Suppressor macrophage treated with lipopolysaccharide for 4 hours (primary cell): ENCODE results near the gene NUMB.
"Not testable (repeated sequence)": the region's sequence is repeated elsewhere in the genome, so short reads cannot be mapped to it uniquely, and the experiment has no call there.

Experiments used
- DNase-seq: peaks from one replicate; pipeline ENCODE4 v3.0.0-alpha.2; 2020

The NUMB gene

DNA sequence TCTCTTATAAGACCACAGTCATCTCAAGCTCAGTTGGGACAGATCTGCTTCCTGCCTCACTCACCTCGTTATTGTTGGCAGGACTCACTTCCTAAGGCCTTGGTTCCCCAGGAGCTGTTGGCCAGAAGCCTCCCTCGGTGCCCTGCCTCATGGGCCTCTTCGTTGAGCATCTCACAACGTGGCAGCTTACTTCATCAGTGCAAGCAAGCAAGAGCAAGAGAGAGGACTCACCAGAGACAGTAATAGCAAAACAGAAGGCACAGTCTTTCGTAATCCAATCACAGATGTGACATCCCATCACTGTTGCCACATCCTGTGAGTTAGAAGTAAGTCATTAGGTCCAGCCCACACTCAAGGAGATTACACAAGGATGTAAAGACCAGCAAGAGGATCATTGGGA is 5.1 kb upstream of the NUMB start:
- peak; percentile 98 for DNase-seq

DNA sequence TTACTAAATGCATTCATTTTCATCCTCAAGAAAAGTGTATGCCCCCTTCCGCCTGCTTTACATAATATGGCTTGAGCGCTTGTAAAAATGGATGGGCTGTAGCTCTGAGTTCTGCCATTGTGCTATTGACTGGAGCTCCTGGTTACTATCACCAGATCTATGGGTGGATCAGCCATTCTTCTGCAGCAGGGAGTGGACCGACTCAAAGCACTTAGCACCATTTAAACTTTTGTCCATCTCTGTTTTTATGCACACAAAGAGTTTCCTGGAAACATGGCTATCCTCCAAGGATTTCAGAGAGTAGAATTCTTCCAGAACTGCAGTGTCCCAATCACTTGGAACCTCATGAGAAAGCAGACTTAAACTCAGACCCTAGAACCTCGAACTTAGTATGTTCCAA is 4.5 kb upstream of the NUMB start:
- DNase-seq, result no peak

DNA sequence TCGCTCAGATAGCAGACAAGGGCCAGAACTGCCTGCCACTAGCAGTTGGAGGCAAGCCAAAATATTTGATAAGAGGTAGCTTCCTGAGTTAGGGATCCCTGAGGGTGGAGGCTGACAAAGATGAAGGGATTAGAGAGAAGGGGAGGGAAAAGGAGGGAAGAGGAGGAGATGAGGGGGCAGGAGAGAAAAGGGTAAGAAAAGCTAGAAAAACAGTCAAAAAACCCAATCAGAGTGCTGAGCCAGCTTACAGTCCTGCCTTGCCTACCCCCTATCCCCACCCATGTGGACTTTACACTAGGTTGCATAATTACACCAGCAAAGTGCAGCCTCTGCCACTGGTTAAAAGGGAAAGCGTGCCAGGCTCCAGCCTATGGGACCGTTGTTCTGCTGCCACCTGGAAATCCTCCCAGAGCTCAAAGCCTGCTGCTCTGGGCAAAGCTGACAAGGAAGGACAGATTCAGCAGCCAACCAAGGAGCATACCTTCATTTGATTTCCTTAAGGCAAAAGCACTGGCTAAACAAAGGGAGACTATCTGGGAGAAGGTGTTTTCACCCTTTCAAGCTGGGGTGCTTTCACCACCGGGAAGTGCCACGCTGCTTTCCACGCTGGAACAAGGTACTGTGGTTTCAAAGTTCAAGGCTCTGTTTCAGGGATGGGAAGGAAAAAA is 3.8 kb upstream of the NUMB start:
- DNase-seq, result peak; percentile 82

DNA sequence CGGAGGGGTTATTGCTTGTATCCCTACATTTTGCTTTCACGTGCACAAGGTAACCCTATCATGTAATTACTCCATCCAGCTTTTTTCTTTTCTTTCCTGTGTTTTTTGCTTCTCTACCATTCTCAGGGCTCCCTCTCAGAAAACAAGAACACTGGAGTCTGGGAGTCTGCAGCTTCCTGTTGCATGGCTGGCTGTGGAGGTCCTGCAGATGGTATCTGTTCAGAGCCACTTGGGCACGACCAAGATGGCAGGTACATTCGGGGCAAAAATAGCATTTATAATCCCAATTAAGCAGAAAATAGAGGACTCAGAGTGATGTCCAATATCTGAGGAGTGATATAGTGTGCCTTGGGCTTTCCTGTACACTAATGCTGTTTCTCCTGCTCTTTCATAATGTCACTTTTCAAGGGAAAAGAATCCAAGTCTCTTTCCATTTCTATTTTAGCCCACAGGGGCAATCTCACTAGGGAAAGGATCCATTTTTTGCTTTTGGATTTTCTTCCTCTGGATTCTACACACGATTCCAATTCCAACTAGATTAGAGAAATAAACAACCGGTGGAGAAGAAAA is 3.2 kb upstream of the NUMB start:
- DNase-seq, result no peak

DNA sequence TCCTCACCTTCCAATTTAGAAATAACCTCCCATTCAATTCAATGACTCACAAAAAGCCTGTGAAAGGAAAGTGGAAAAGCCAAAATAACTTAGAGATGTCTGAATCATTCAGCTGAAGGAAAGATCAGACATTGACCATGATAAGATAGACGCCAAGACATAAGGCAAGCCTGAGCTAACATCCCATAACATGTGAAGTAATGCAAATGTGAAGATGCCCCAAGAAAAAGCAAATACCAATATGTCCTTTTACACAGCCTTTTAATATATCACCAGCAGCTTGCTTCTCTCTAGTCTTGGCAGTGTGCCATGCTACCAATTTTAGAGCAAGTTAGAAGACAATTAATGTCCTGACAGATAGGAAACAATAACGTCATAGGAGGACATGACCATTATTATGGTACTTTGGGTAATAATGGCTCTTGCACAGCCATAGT is 2.4 kb upstream of the NUMB start:
- DNase-seq, result no peak

DNA sequence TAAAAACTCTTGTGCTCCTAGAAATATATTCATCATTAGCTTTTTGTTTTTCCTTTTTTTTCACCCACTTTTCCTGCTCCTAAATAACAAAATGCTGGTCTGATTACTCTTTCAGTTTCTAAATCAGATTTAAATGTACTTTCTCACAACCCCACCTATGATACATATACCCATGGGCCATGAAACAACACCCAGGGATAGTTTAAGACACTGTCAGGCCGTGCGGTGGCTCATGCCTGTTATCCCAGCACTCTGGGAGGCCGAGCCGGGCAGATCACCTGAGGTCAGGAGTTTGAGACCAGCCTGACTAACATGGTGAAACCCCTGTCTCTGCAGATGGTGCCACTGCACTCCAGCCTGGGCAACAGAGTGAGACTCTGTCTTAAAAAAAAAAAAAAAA is 1.6 kb upstream of the NUMB start:
- DNase-seq, result no peak

DNA sequence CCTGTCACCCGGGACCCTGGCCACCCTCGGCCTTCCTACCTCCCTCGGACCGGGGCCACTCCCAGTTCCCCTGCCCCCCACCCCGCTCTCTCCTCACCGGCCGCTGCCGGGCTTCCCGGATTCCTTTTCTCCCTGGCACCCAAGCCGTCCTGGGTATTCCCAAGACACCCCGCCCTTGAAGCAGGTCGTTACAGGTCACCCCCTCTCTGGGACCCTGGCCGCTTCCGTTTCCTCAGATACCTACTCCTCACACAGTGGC is 493 bp downstream of the NUMB start:
- no peak for DNase-seq

DNA sequence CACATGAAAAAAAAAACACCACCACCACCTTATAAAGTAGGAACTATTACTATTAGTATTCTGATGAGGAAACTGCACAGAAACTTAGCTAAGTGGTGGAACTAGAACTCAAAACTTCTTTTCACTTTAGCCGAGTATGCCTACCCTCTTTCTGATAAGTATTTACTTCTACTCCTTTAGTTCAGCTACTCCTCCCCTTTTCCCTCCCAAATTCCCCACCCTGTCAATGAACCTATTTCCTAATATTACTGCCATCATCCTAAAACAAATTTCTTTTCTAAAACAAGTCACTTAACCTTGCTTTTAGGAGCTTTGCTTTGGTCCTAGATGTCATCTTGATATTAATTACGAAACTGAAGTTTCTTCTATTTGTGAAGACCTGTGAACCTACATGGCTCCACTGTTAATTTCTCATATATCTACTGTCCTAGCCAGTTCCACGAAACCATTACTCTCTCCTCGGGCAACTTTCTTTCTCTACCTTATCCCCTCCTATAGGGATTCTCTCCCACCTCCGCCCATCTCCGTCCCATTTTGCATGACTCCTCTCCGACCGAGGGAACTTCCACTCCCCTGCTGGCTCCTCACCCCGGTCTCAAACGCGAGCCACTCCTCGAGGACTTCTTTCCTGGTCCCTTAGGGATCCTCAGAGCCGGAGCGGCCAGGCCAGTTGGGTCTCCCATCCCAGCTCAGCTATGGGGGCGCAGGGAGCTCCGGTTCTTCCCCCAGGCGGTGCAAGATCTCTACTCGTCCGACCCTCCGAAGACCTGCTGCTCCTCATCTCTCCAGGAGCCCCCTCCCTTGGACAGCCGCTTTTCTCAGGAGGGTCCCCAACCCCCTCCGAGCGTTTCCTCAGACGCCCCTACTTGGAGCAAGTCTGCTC is 1.1 kb downstream of the NUMB start:
- DNase-seq, result peak; percentile 65

DNA sequence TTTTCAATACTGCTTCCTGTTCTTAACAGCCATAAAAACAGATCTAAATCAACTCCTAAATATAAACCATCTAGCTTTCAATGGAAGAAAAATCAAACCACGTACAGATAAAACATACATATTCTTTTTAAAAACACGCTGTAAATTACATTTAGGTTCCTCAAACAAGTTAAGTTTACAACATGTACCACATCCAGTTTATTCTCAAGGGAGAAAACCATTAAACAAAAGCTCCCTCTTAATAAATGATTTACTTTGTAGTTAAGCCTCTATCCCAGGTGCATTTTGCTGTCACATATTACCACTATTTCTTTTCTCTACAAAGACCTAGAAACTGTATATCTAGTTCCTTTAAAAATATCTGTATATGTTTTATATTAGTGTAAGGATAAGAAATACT is 3.1 kb downstream of the NUMB start:
- DNase-seq, result no peak

DNA sequence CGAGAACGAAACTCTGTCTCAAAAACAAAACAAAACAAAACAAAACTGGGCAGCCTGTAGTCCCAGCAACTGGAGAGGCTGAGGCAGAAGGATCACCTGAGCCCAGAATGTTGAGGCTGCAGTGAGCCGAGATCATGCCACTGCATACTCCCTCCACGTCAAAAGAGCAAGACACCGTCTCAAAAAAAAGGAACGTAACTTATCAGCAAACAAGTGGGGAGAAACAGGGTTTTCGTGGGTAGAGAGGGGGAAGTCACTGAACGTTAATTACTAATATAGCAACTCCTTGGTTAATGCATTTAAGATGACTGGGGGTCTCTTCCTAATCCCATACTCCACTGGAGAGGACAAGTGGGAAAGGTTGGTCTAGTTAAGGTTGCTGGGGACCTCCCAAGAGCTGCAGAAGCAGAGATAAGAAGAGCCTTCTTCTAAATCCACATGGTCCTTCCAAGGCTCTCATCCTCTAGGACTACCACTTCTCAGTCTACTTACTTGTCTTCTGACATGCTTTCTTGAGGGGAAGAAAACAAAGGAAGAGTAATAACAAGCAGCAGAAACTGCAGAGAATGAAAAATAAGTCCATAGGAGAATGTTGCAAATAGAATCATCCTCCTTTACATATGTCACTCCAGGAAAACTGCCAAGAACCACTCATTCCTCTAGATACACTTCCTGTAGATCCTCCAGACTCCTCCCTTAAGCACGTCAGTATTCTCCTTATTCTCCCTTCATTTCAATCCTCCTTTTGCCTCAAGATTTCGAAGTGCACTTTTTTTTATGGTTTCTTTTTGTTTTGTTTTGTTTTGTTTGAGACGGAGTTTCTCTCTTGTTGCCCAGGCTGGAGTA is 5.8 kb downstream of the NUMB start:
- peak; percentile 75 for DNase-seq

DNA sequence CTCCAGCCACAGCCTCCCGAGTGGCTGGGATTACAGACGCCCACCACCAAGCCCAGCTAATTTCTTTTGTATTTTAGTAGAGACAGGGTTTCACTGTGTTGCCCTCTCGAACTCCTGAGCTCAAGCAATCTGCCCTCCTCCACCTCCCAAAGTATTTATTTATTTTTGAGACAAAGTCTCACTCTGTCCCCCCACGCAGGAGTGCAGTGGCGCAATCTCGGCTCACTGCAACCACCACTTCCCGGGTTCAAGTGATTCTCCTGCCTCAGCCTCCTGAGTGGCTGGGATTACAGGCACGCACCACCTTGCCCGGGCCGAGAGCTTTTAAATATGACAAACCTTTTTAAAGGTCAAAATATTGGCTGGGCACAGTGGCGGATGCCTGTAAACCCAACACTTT is 14.6 kb downstream of the NUMB start:
- no peak for DNase-seq

DNA sequence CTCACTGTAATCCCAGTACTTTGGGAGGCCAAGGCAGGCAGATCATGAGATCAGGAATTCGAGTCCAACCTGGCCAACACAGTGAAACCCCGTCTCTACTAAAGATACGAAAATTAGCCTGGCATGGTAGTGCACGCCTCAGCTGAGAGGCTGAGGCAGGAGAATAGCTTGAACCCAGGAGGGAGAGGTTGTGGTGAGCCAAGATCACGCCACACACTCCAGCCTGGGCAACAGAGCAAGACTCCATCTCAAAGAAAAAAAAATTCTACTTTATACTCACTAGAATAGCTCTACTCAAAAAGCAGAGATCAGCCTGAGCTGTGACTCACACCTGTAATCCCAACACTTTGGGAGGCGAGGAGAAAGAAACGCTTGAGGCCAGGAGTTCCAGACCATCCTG is 17.1 kb downstream of the NUMB start:
- DNase-seq, result no peak

DNA sequence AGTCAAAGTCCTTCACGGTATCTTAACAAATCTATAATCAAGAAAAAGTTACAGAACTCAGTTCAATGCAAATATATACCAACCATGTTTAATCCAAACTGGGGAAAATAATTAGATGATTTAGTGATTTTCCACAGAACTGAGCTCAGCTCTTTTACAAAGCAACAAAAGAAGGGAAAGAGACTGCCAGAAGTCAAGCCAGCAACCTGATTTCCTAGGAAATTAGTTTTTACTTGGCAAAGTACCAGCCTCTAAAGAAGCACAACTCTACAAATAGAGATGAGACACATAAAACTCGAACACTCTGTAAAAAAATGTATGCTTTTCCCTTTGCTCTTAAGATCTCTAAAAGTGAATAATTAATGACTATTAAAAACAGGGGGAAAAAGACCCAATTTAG is 19.4 kb downstream of the NUMB start:
- no peak for DNase-seq

DNA sequence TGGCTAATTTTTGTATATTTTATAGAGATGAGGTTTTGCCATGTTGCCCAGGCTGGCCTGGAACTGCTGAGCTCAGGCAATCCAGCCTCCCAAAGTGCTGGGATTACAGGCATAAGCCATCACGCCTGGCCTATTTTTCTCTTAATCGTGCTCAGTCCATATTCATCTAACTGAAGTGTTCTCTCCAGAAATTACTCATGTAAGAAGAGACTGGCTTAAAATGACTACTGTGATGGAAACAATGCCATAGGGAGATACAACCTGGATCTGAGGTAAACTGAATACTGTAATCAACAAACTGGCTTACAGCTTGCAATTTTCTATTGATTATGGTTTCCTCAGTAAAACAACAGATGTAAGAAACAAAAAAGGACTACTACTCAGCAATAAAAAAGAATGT is 21.1 kb downstream of the NUMB start:
- DNase-seq, result no peak

DNA sequence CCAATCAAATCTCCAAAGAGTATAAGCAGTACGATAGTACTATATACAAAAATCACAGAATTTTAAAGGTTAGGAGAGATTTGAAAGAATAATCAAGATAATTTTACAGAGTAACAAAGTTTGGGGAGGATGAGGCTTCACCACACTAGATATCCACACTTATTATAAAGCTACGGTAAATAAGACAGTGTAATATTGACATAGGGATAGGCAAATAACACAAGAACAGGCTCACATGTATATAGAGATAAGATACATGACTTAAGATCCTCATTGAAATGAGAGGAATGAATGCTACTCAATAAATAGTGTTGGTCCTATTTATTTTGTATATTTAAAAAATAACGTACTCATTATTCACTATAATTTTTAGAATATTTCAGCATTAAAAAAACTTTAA is 26.2 kb downstream of the NUMB start:
- no peak for DNase-seq

DNA sequence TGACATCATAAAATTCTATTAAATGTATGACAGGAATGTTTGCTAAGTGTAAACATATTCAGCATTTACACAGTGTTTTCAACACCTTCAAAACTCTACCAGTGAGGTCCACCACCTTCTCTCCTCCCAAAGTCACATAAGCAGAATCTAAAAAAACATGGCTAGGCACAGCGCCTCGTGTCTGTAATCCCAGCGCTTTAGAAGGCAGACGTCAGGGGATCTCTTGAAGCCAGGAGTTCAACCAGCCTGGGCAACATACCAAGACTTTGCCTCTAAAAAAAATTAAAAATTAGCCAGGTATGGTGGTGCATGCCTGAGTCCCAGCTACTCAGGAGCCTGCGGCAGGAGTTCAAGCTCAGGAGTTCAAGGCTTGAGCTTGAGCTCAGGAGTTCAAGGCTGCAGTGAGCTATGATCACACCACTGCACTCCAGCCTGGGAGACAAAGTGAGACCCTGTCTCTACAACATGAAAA is 30.0 kb downstream of the NUMB start:
- no peak for DNase-seq

DNA sequence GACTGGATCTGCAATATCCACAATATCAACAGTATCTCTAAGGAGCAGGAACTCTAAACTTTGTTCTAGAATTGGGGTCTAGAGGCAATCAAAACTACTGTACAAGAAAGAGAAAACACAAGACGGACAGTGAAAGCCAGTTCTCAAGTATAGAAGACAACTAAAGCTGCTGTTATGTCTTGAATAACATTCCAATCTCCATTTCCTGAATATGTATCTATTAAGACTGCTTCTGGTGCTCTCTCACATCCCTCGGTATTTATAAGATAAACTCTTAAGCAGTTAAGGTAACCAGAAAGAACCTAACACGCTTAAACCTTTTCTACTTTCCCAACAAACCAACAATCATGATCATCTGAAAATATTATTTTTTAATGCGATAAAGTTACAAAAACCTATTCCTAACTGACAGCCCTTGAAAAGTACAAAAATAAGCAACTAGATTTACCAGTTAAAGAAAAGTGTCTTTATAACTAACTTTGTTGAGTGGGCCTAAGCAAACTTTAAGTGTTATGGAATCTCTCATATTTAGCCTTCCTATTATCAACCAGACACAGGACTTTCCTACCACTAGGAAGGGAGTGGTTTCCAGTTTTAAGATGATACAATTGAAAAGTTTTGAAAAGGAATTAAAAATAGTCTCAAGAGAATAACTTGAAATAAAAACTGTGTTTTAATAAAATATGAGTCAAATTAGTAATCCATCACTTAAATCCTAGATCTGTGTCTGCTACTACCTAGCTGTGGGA is 30.7 kb downstream of the NUMB start:
- no peak for DNase-seq

DNA sequence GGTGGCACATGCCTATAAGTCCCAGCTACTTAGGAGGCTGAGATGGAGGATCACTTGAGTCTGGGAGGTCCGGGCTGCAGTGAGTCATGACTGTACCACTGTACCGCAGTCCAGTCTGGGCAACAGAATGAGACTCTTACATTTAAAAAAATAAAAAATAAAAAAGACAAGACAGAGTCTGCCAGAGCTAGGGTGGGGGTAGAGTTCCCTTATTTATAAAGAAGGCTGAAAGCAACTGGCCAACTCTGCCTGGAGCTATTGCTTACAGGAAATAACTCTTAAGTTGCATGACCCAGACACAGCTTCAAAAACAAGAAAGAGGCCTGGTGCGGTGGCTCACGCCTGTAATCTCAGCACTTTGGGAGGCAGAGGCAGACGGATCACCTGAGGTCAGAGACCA is 31.5 kb downstream of the NUMB start:
- DNase-seq, result peak; percentile 18

DNA sequence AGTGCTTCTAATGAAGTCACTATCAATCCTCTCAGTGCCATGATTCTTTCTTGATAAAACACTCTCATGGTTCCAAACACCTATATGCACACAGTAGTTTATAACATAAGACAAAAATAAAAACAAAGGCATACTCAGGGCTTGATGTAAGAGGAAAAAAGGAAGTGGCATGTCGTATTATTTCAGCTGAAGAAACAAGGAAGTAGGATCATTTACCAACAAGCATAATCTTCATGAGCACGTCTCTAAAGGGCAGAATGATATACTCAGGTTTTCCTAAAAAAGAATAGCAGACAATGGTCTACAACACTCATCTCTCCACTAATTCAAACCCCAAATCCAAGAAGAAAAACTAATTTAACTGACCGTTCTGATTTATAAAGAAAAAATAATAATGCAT is 33.9 kb downstream of the NUMB start:
- peak; percentile 72 for DNase-seq

DNA sequence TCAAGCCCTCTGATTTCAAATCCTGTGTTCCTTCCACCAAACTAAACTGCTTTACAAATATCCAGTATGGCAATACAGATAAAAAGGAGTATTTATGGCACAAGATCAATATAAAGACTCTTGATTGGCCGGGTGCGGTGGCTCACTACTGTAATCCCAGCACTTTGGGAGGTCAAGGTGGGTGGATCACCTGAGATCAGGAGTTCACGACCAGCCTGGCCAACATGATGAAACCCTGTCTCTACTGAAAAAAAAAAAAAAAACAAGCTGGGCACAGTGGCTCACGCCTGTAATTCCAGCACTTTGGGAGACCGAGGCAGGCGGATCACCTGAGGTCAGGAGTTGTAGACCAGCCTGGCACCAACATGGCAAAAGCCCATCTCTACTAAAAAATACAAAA is 35.3 kb downstream of the NUMB start:
- DNase-seq, result not testable (repeated sequence)

DNA sequence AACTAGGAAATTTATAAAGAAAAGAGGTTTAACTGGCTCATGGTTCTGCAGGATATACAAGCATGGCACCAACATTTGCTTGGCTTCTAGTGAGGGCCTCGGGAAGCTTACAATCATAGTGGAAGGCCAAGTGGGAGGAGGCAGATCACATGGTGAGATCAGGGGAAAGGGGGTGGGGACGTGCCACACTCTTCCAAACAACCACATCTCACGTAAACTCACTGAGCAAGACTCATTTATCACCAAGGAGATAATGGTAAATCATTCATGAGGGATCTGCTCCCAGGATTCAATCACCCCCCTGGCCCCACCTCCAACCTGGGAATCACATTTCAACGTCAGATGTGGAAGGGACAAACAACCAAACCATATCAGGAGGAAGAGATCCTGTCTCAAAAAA is 35.8 kb downstream of the NUMB start:
- peak; percentile 6 for DNase-seq

DNA sequence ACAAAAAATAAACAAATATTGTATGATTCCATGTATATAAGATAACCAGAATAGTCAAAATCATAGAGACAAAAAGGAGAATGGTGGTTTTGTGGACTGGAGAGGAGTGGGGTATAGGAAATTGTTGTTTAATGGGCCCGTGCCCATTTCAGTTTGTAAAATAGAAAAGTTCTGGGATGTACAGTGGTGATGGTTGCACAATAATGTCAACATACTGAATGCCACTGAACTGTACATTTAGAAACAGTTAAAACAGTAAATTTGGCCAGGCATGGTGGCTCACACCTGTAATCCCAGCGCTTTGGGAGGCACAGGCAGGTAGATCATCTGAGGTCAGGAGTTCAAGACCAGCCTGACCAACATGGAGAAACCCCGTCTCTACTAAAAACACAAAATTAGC is 40.1 kb downstream of the NUMB start:
- no peak for DNase-seq

DNA sequence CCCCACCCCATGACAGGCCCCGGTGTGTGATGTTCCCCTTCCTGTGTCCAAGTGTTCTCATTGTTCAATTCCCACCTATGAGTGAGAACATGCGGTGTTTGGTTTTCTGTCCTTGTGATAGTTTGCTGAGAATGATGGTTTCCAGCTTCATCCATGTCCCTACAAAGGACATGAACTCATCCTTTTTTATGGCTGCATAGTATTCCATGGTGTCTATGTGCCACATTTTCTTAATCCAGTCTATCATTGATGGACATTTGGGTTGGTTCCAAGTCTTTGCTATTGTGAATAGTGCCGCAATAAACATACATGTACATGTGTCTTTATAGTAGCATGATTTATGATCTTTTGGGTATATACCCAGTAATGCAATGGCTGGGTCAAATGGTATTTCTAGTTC is 52.1 kb downstream of the NUMB start:
- DNase-seq, result not testable (repeated sequence)
